Stimulated activated CD8-positive, alpha-beta memory T cell treated with anti-CD3 and anti-CD28 coated beads, Interleukin-15, amount 100 ng/mL, for 4 hours (primary cell): ENCODE data around the gene BDH1.

Experiments
- DNase-seq, 2 donors: peaks; one replicate each; pipeline ENCODE4 v3.0.0-alpha.2; 2020; ENCODE audit warnings: low read depth in 2 of 2

The BDH1 gene

GRCh38 chr3:197505796-197506548 is 49.8 kb downstream of the BDH1 start:
- DNase-seq, result no peak

- DNase-seq, result no peak
Measured at GRCh38 chr3:197504641-197505121, 51.1 kb downstream of the BDH1 start.

GRCh38 chr3:197504229-197504628 is 51.5 kb downstream of the BDH1 start:
- no peak for DNase-seq

DNA sequence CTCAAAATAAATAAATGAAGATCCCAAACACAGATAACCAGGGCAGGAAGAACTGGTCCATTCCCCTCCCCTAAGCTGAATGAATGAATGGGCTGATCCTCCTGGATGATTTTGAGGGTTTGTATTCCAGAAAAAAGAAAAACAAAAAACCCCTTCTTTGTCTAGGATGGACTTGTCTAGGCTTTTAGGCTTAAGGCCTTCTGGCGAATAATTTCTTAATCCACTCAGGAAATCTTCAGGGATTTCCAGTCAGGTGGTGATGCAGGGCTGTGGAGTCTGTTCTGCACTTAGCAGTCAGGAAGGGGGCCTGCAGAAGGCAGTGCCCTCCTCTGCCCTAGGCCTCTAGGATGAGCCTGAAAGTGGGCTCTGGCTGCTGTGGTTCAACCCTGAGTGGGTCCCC is 52.1 kb downstream of the BDH1 start:
- DNase-seq, result no peak

- DNase-seq, result no peak
Measured at GRCh38 chr3:197501879-197502620, 53.7 kb downstream of the BDH1 start.

DNA sequence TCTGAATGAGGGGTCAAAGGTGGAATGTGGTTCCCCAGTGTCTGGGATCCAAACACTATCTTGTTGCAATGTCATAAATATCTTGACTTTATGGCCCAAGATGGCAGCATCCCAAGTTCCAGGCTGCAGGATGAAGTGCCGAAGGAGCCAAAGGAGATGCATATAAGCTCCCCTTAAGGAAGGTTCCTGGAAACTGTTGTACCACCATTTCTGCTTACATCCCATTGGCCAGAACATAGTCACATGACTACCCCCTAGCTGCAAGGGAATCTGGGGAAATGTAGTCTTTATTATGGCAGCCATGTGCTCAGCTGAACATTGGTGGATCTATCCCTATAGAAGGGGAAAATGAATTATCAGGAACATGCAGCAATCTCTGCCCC is 54.3 kb downstream of the BDH1 start:
- no peak for DNase-seq

DNA sequence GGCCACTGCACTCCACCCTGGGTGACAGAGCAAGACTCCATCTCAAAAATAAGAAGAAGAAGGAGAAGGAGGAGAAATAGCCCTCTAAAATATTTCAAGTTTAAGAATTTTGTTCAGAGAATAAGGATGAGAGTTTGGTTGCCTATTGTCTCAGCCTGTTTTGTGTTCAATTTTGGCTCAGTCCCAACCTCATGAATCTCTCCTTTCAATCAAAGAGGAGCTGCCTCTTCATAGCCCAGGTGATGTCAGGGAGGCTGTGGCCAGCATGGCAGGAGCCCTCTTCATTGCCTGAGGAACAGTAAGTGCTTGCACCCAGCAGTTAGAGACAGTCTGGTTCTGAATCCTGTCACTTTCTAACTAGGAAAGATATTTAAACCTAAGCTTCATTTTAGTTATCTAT is 55.0 kb downstream of the BDH1 start:
- no peak for DNase-seq

DNA sequence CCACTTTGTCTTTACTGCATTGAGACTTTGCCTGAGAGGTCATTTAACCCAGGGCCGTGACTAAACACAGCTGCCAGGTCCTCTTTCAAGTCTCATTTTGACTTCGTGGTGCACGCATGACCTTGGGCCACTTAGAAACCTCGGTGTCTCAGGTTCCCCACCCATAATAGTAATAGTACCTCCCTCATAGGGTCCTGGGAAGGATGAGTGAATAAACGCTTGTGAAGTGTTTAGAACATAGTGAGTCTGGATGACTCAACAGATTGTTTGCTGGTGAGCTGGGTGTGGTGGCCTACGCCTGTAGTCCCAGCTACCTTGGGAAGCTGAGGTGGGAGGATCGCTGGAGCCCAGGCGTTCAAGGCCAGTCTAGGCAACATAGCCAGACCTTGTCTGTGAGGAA is 56.3 kb downstream of the BDH1 start:
- DNase-seq, result no peak

- DNase-seq, result no peak
Measured at GRCh38 chr3:197498499-197499241, 57.1 kb downstream of the BDH1 start.

DNA sequence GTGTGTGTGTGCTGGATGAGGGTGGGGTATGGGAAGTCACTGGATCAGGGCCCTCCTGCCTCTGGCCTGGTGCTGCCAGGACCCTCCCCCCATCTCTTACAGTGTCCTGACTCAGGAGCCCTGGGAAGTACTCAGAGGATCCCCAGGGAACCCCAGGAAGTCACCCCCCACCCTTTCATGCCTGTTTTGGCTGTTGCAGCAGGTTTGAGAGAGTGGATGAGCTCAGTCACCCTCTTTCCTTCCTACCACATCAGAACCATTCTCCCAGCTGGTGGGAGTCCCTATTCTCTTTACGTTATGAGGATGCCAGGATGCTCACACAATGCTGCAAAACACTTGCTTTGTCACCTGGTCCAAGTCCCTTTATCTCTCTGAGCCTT is 59.0 kb downstream of the BDH1 start:
- no peak for DNase-seq

GRCh38 chr3:197495999-197496745 is 59.6 kb downstream of the BDH1 start:
- DNase-seq, result no peak

DNA sequence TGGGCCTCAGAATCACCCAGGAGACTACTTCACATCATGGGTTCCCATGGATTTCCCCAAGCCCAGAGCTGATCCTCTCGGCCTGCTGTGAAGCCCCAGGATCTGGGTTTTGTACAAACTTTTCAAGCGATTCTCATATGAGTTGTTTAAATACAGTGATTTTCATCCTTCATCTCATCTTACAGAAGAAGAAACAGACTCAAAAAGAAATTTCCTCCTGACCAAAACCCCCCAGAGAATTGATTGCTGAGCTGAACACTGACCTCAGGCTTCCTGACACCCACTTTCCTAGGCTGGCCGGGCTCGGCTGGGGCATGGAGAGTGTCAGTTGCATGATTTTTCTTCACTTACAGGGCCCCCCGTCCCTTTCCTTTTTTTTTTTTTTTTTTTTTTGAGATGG is 60.3 kb downstream of the BDH1 start:
- DNase-seq, result no peak

GRCh38 chr3:197495059-197495455 is 60.7 kb downstream of the BDH1 start:
- DNase-seq, result no peak

DNA sequence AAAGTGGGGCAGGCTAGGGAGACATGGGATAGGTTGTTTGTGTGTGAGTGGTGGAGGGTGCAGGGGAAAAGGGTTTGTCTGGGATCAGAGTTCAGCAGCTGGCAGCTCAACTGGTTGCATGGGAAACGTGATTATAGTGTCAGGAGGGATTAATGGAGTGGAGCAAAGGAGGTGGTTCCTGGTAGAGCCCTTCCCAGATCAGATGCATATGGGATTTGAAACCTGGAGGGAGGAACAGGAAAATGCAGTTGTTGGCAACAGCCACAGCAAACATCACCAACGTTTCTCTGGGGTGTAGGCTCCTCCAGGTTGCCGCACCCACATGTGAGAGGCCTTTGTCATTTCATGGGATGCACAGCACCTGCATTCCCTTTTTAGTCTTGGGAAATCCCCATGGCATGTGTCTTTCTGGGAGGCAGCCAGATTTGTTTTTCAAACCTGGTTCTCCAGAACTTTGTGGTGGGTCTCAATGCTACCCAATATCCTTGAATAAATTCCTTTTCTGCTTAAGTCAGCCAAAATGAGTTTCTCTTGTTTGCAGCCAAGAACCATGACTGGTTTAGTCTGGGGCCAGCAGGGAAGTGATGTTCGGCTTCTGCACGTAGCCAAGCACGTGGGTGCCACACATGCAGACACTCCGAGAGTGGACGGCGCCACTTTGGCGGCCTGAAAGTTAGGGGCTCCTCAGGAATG is 61.3 kb downstream of the BDH1 start:
- DNase-seq, result no peak

GRCh38 chr3:197493049-197493448 is 62.7 kb downstream of the BDH1 start:
- no peak for DNase-seq

DNA sequence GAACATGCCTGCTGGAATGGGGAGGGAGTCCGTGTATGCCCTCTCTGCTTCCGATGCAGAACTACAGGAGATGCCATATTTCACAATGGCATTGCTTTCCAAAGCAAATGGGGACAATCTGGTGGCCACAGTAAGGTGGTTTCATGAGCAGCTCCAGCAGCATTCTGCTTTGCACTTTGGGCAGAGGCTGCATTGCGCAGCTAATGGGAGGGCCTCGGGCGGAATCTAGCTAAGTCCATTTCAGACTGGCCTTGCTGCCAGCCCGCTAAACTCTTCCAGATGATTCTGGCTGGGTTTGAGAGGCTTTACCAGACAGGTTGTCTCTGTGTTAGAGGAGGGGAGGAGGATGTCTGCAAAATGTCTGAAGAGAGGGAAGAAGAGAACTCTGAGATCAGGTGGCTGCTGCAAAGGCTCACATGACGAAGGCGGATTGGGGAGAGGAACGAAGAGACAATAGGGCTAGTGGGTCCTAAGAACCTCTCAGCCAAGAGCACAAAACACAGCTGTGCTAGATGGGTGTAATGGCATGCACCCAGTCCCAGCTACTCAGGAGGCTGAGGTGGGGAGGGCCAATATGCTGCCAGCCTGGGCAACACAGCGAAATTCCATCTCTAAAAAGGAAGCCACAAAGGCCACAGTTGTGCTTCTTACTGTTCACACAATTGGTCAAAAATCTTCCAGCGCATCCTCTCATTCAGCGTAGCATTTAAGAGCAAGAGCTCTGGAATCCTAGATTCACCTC is 63.7 kb downstream of the BDH1 start:
- DNase-seq, result no peak

DNA sequence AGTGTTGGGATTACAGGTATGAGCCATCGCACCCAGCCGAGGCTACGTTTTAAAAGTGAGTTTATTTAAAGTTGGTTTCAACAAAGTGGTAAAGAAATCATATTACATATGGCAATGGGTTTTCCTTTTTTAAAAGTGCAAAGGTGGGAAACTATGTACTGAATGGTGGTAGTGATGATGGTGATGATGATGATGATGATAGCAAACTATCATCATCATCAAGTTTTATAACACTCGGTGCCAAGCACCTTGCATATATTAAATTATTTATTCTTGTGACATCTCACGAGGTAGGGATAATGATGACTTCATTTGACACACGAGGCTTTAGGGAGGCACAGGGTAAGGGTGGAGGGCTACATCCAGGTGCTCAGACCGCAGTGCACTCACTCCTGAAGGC is 64.3 kb downstream of the BDH1 start:
- no peak for DNase-seq

GRCh38 chr3:197490098-197491058 is 65.4 kb downstream of the BDH1 start:
- DNase-seq, result no peak

DNA sequence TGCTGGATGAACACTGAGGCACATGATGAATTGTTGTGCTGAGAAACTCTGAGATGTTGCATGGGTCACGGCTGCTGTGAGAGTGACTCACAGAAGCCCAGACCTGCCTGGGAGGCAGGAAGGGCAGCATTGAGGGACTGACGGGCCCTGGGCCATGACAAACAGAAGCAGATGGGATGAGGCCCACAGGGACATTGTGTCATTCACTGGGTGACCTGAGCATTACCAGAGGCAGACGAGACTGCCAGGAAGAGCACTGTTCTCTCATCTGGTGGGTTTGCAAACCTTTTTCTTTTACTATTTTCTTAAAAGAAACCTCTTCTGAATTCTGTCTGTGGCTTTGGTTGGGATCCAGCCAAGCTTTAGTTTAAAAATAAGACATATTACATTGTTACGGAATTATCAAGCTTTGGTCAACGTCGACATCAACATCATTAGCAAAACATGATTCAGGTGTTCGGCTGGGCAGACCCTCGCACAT is 67.8 kb downstream of the BDH1 start:
- DNase-seq, result no peak
